ENCODE results near the gene KIAA1671. TPM values are rescaled to one million over a fixed set of nuclear protein-coding genes. Genes with fewer than 3 reads are reported as not detected.

KIAA1671 gene
- polyA plus RNA-seq, 3 donors: not detected

GRCh38 chr22:25067851-25068421 is 115.4 kb downstream of the KIAA1671 start:
- intact Hi-C loops (cut with micrococcal nuclease): no loop called here
- WGBS (ENCODE audit: insufficient coverage): 88% methylated on average over 17 of the region's 18 CpGs
- Histone ChIP-seq H3K4me1 (ENCODE audit: control insufficient read depth in 1 of 2, insufficient read depth in 2 of 2, low read length in 2 of 2) (no peaks in the 10 kb centered on the region), H3K27me3 (ENCODE audit: control insufficient read depth in 2 of 2, insufficient read depth in 2 of 2, low read length in 2 of 2) (peaks cover 16 to 25% of the 10 kb centered on the region in 2 donors), H3K79me2 (ENCODE audit: insufficient read depth, low read length) (no peaks in the 10 kb centered on the region), H3K27ac (ENCODE audit: low read depth in 1 of 2, low read length in 2 of 2) (no peak overlapping the region), H3K36me3 (replicated peaks in 1 of 2; ENCODE audit: control insufficient read depth in 1 of 2, insufficient read depth in 2 of 2, low read length in 2 of 2) (no peaks in the 10 kb centered on the region), H4K20me1 (ENCODE audit: insufficient read depth, low read length) (no peaks in the 10 kb centered on the region), H3K9me3 (replicated peaks in 1 of 2; ENCODE audit: control insufficient read depth in 1 of 2, insufficient read depth in 1 of 2, low read length in 2 of 2) (no peaks in the 10 kb centered on the region), H3K4me2 (replicated peaks; ENCODE audit: extremely low read depth, low read length, poor library complexity, severe bottlenecking) (no peak overlapping the region), H2AFZ (ENCODE audit: insufficient read depth, low read depth, low read length, poor library complexity, severe bottlenecking) (no peak overlapping the region), H3K4me3 (replicated peaks in 1 of 3; ENCODE audit: low read depth in 2 of 3, low read length in 3 of 3) (no peak overlapping the region), H3K9ac (ENCODE audit: insufficient read depth, low read length, poor library complexity, severe bottlenecking) (no peak overlapping the region)
- TF ChIP-seq CTCF (IDR thresholded peaks at IDR 0.05): no peak
- Mint-ChIP-seq H3K4me1 (peaks cover 6% of the 10 kb centered on the region), H3K27ac (no peak overlapping the region), H3K9me3 (peaks cover 0 to 1% (median 0%) of the 10 kb centered on the region in 7 donors), H3K36me3 (no peaks in the 10 kb centered on the region), H3K4me3 (no peak overlapping the region), H3K27me3 (ENCODE audit: low read depth in 3 of 3) (peaks cover 24 to 41% (median 31%) of the 10 kb centered on the region in 3 donors)
- DNase-seq: no peak

- no peak overlapping the region for H2AFZ ChIP-seq (ENCODE audit: insufficient read depth, low read depth, low read length, poor library complexity, severe bottlenecking)
- H3K27me3 ChIP-seq (ENCODE audit: control insufficient read depth in 2 of 2, insufficient read depth in 2 of 2, low read length in 2 of 2): peaks cover 16 to 25% of the 10 kb centered on the region in 2 donors
- Mint-ChIP-seq H3K27ac (peak overlapping the region in 1 of 7 donors; percentile 10), H3K4me3 (no peak overlapping the region), H3K9me3 (peaks cover 0 to 1% (median 0%) of the 10 kb centered on the region in 7 donors), H3K27me3 (ENCODE audit: low read depth in 3 of 3) (peaks cover 26 to 42% (median 29%) of the 10 kb centered on the region in 3 donors), H3K36me3 (no peaks in the 10 kb centered on the region), H3K4me1 (peaks cover 6% of the 10 kb centered on the region)
- H3K4me2 ChIP-seq (replicated peaks; ENCODE audit: extremely low read depth, low read length, poor library complexity, severe bottlenecking): no peak overlapping the region
- no peak for TF ChIP-seq CTCF (IDR thresholded peaks at IDR 0.05)
- no peaks in the 10 kb centered on the region for H3K79me2 ChIP-seq (ENCODE audit: insufficient read depth, low read length)
- WGBS (ENCODE audit: insufficient coverage): 91% methylated on average over 7 of the region's 9 CpGs
- no peak for DNase-seq
- no peak overlapping the region for H3K9ac ChIP-seq (ENCODE audit: insufficient read depth, low read length, poor library complexity, severe bottlenecking)
- H3K36me3 ChIP-seq (replicated peaks in 1 of 2; ENCODE audit: control insufficient read depth in 1 of 2, insufficient read depth in 2 of 2, low read length in 2 of 2): no peaks in the 10 kb centered on the region
- no peaks in the 10 kb centered on the region for H4K20me1 ChIP-seq (ENCODE audit: insufficient read depth, low read length)
- intact Hi-C loops (cut with micrococcal nuclease): no loop called here
- H3K4me1 ChIP-seq (ENCODE audit: control insufficient read depth in 1 of 2, insufficient read depth in 2 of 2, low read length in 2 of 2): no peaks in the 10 kb centered on the region
- H3K4me3 ChIP-seq (replicated peaks in 1 of 3; ENCODE audit: low read depth in 2 of 3, low read length in 3 of 3): no peak overlapping the region
- H3K27ac ChIP-seq (ENCODE audit: low read depth in 1 of 2, low read length in 2 of 2): no peak overlapping the region
- no peaks in the 10 kb centered on the region for H3K9me3 ChIP-seq (replicated peaks in 1 of 2; ENCODE audit: control insufficient read depth in 1 of 2, insufficient read depth in 1 of 2, low read length in 2 of 2)
Observed at GRCh38 chr22:25068707-25069106, 116.2 kb downstream of the KIAA1671 start.

Data from CD14-positive monocyte (primary cell).